HPDE6-E6E7 (cell line): ENCODE measurements around the gene POM121.
A peak's percentile ranks its signal among the peaks of the same experiment; 100 is the strongest.
"Not testable (repeated sequence)": the region's sequence is repeated elsewhere in the genome, so short reads cannot be mapped to it uniquely, and the experiment has no call there.

Source experiments
- DNase-seq: peaks from one replicate; pipeline ENCODE4 v3.0.0; 2011; ENCODE audit warnings: missing footprints; ENCODE audit errors: extremely low spot score

POM121 gene

GRCh38 chr7:72924733-72925545 lies at the start of gene POM121:
POM121 (plus strand) TSS chr7:72925095; CDS start chr7:72925122, 27 bp downstream.
- DNase-seq, result peak; percentile 75

GRCh38 chr7:72879079-72879736 lies 45.7 kb upstream of the POM121 start:
- DNase-seq, result peak; percentile 15

- DNase-seq, result not testable (repeated sequence)
These were observed 45.1 kb upstream of the POM121 start for GRCh38 chr7:72879737-72880215.

- DNase-seq, result not testable (repeated sequence)
These were observed 33.1 kb upstream of the POM121 start for GRCh38 chr7:72891750-72892149.

- not testable (repeated sequence) for DNase-seq
These were observed 20.2 kb upstream of the POM121 start for GRCh38 chr7:72904740-72905139.

GRCh38 chr7:72908422-72908821 lies 16.5 kb upstream of the POM121 start:
- not testable (repeated sequence) for DNase-seq

- DNase-seq, result not testable (repeated sequence)
These were observed 13.5 kb upstream of the POM121 start for GRCh38 chr7:72911395-72911794.

GRCh38 chr7:72913750-72914149 lies 11.1 kb upstream of the POM121 start:
- not testable (repeated sequence) for DNase-seq

GRCh38 chr7:72914756-72915525 lies 10.0 kb upstream of the POM121 start:
- peak; percentile 48 for DNase-seq

- no peak for DNase-seq
These were observed 5.6 kb upstream of the POM121 start for GRCh38 chr7:72919256-72919775.

- no peak for DNase-seq
These were observed 536 bp upstream of the POM121 start for GRCh38 chr7:72924386-72924732.

- no peak for DNase-seq
These were observed 738 bp downstream of the POM121 start for GRCh38 chr7:72925546-72926120.

- not testable (repeated sequence) for DNase-seq
These were observed 2.9 kb downstream of the POM121 start for GRCh38 chr7:72927791-72928190.

- not testable (repeated sequence) for DNase-seq
These were observed 3.3 kb downstream of the POM121 start for GRCh38 chr7:72928216-72928615.

- DNase-seq, result not testable (repeated sequence)
These were observed 17.3 kb downstream of the POM121 start for GRCh38 chr7:72942022-72942705.

- DNase-seq, result not testable (repeated sequence)
These were observed 18.1 kb downstream of the POM121 start for GRCh38 chr7:72942956-72943355.

GRCh38 chr7:72944937-72945336 lies 20.0 kb downstream of the POM121 start:
- DNase-seq, result not testable (repeated sequence)

GRCh38 chr7:72945597-72945996 lies 20.7 kb downstream of the POM121 start:
- DNase-seq, result not testable (repeated sequence)

- DNase-seq, result not testable (repeated sequence)
These were observed 21.3 kb downstream of the POM121 start for GRCh38 chr7:72946130-72946745.

GRCh38 chr7:72948714-72949113 lies 23.8 kb downstream of the POM121 start:
- DNase-seq, result not testable (repeated sequence)
